H9 (cell line): Measurements from ENCODE around the gene HCN4. TPM values are rescaled to one million over a fixed set of nuclear protein-coding genes. Genes with fewer than 3 reads are reported as not detected.

Source experiments
- DNase-seq: peaks from one replicate; pipeline ENCODE4 v3.0.0-alpha.2; 2017
- H2AFZ ChIP-seq: one replicate; pipeline ENCODE4 v1.6.1; 2013; ENCODE audit warnings: mild to moderate bottlenecking, low read length, control low read depth, moderate library complexity
- H2AK5ac ChIP-seq: 2 replicates; pipeline ENCODE4 v1.6.1; 2013; ENCODE audit warnings: low read length, control low read depth, mixed read lengths; ENCODE audit not compliant: insufficient read length
- H2BK120ac ChIP-seq: one replicate; pipeline ENCODE4 v1.6.1; 2013; ENCODE audit warnings: low read depth, mild to moderate bottlenecking, low read length, control low read depth, inconsistent platforms; ENCODE audit not compliant: poor library complexity, severe bottlenecking
- H2BK12ac ChIP-seq: 2 replicates; pipeline ENCODE4 v1.6.1; 2013; ENCODE audit warnings: low read length, control low read depth, mixed read lengths, low read depth; ENCODE audit not compliant: insufficient read length
- H2BK15ac ChIP-seq: 2 replicates; pipeline ENCODE4 v1.6.1; 2013; ENCODE audit warnings: low read depth, low read length, control low read depth
- H2BK20ac ChIP-seq: one replicate; pipeline ENCODE4 v1.6.1; 2013; ENCODE audit warnings: low read depth, mild to moderate bottlenecking, low read length, control low read depth, inconsistent platforms; ENCODE audit not compliant: poor library complexity, severe bottlenecking
- H2BK5ac ChIP-seq: 2 replicates; pipeline ENCODE4 v1.6.1; 2013; ENCODE audit warnings: low read length, control low read depth, mixed read lengths; ENCODE audit not compliant: insufficient read length
- H3K14ac ChIP-seq: 2 replicates; pipeline ENCODE4 v1.6.1; 2013; ENCODE audit warnings: low read length, control low read depth; ENCODE audit not compliant: insufficient read depth
- H3K18ac ChIP-seq: 2 replicates; pipeline ENCODE4 v1.6.1; 2013; ENCODE audit warnings: low read depth, mild to moderate bottlenecking, mixed read lengths, low read length, control low read depth; ENCODE audit not compliant: insufficient read length
- H3K23ac ChIP-seq: 2 replicates; pipeline ENCODE4 v1.6.1; 2013; ENCODE audit warnings: low read length, control low read depth, mixed read lengths, low read depth; ENCODE audit not compliant: insufficient read length
- H3K23me2 ChIP-seq: 2 replicates; pipeline ENCODE4 v1.6.1; 2013; ENCODE audit warnings: low read depth, mild to moderate bottlenecking, mixed read lengths, low read length, control low read depth; ENCODE audit not compliant: insufficient read length, poor library complexity, severe bottlenecking
- H3K27ac ChIP-seq: 2 replicates; pipeline ENCODE4 v1.5.1; 2013; ENCODE audit warnings: low read length, control low read depth, mixed read lengths, low read depth; ENCODE audit not compliant: insufficient read length
- H3K27me3 ChIP-seq: 2 replicates; pipeline ENCODE4 v1.6.1; 2013; ENCODE audit warnings: low read length, control low read depth, inconsistent platforms; ENCODE audit not compliant: insufficient read depth
- H3K4ac ChIP-seq: 2 replicates; pipeline ENCODE4 v1.6.1; 2013; ENCODE audit warnings: low read depth, mild to moderate bottlenecking, control low read depth, inconsistent platforms, low read length, moderate library complexity
- H3K4me1 ChIP-seq: 2 replicates; pipeline ENCODE4 v1.6.1; 2013; ENCODE audit warnings: low read length, control low read depth, inconsistent platforms; ENCODE audit not compliant: insufficient read depth
- H3K4me2 ChIP-seq: 2 replicates; pipeline ENCODE4 v1.6.1; 2013; ENCODE audit warnings: low read length, control low read depth, mixed read lengths; ENCODE audit not compliant: insufficient read length, insufficient read depth
- H3K56ac ChIP-seq: 2 replicates; pipeline ENCODE4 v1.6.1; 2013; ENCODE audit warnings: low read depth, mild to moderate bottlenecking, mixed read lengths, low read length, control low read depth; ENCODE audit not compliant: insufficient read length
- H3K79me1 ChIP-seq: 2 replicates; pipeline ENCODE4 v1.6.1; 2013; ENCODE audit warnings: low read depth, mild to moderate bottlenecking, moderate library complexity, low read length, control low read depth, inconsistent platforms; ENCODE audit not compliant: insufficient read depth, poor library complexity, severe bottlenecking
- H3K79me2 ChIP-seq: 2 replicates; pipeline ENCODE4 v1.6.1; 2013; ENCODE audit warnings: low read length, control low read depth, inconsistent platforms; ENCODE audit not compliant: insufficient read depth
- H3K9ac ChIP-seq: 2 replicates; pipeline ENCODE4 v1.6.1; 2013; ENCODE audit warnings: low read length, control low read depth, mixed read lengths; ENCODE audit not compliant: insufficient read length; ENCODE audit errors: extremely low read depth
- H3K9me3 ChIP-seq: one replicate; pipeline ENCODE4 v1.6.1; 2013; ENCODE audit warnings: low read depth, low read length, inconsistent platforms; ENCODE audit not compliant: control insufficient read depth
- H3T11ph ChIP-seq: one replicate; pipeline ENCODE4 v1.6.1; 2013; ENCODE audit warnings: mild to moderate bottlenecking, low read length, control low read depth, inconsistent platforms
- H4K20me1 ChIP-seq: one replicate; pipeline ENCODE4 v1.6.1; 2013; ENCODE audit not compliant: control insufficient read depth, insufficient read length, insufficient read depth
- H4K5ac ChIP-seq: 2 replicates; pipeline ENCODE4 v1.6.1; 2013; ENCODE audit warnings: low read depth, mild to moderate bottlenecking, mixed read lengths, low read length, control low read depth; ENCODE audit not compliant: insufficient read length
- H4K8ac ChIP-seq: replicated peaks from 2 replicates; pipeline ENCODE4 v1.6.1; 2013; ENCODE audit warnings: low read length, control low read depth, mixed read lengths, low read depth; ENCODE audit not compliant: insufficient read length
- H4K91ac ChIP-seq: 2 replicates; pipeline ENCODE4 v1.6.1; 2013; ENCODE audit warnings: low read depth, mild to moderate bottlenecking, moderate library complexity, mixed read lengths, low read length, control low read depth; ENCODE audit not compliant: insufficient read length
- H3K27ac Mint-ChIP-seq, 3 experiments: 2 replicates in 2 of 3; 3 replicates in 1 of 3; pipeline ENCODE4 v1.8.0; 2020 to 2021; ENCODE audit warnings: mixed read lengths in 3 of 3, mild to moderate bottlenecking in 1 of 3, moderate library complexity in 1 of 3
- H3K27me3 Mint-ChIP-seq: 2 replicates; pipeline ENCODE4 v1.8.0; 2021; ENCODE audit warnings: low read depth, mild to moderate bottlenecking, moderate library complexity, mixed read lengths
- H3K36me3 Mint-ChIP-seq, 3 experiments: 2 replicates in 2 of 3; 3 replicates in 1 of 3; pipeline ENCODE4 v1.8.0; 2020 to 2021; ENCODE audit warnings: low read depth in 3 of 3, mixed read lengths in 3 of 3; ENCODE audit not compliant: insufficient read depth in 1 of 3
- H3K4me1 Mint-ChIP-seq, 2 experiments: 2 replicates each; pipeline ENCODE4 v1.8.0; 2020; ENCODE audit warnings: mixed read lengths in 2 of 2
- H3K4me3 Mint-ChIP-seq, 2 experiments: 2 replicates in 1 of 2; 3 replicates in 1 of 2; pipeline ENCODE4 v1.8.0; 2020 to 2021; ENCODE audit warnings: mild to moderate bottlenecking in 2 of 2, mixed read lengths in 2 of 2, moderate library complexity in 1 of 2
- H3K9me3 Mint-ChIP-seq, 2 experiments: 2 replicates in 1 of 2; 3 replicates in 1 of 2; pipeline ENCODE4 v1.8.0; 2020; ENCODE audit warnings: mild to moderate bottlenecking in 2 of 2, mixed read lengths in 2 of 2, moderate library complexity in 1 of 2
- CTCF ChIP-seq: fragments of 200-600 bp; sonication (generic); conservative IDR thresholded peaks from 3 replicates; pipeline ENCODE4 v1.8.0; 2021; ENCODE audit warnings: antibody characterized with exemption, mild to moderate bottlenecking
- WGBS: extraction: QIAGEN DNeasy Blood & Tissue Kit; methylation state at CpG from one replicate; pipeline ENCODE4 v1.1.7; 2013; ENCODE audit warnings: missing lambda C conversion rate, low lambda C conversion rate, mixed read lengths; ENCODE audit not compliant: insufficient read length; ENCODE audit errors: extremely low coverage; 5-methylcytosine and 5-hydroxymethylcytosine counted together
- total RNA-seq: library from RNA; stranded (reverse); gene quantifications from 2 replicates; pipeline ENCODE4 v1.2.1, GENCODE V29; 2021

The HCN4 gene
- total RNA-seq, 1 experiment from 2014 or later, result 10.5 TPM

- no peak overlapping the region for H2AK5ac ChIP-seq
- no peak overlapping the region for H4K91ac ChIP-seq
- no CpG with 5 or more reads among the region's 2 CpGs for WGBS
Observed at GRCh38 chr15:73371812-73372211, 3.1 kb upstream of the HCN4 start.

More at GRCh38 chr15:73371812-73372211, 3.1 kb upstream of the HCN4 start:
- peaks cover 2% of the 10 kb centered on the region; the same call in 1 of the 2 replicates for H3K4me1 ChIP-seq
- no peak overlapping the region for H2BK12ac ChIP-seq
- H3K56ac ChIP-seq, result no peak overlapping the region
- no peak for DNase-seq
- no peaks in the 10 kb centered on the region for H3K9me3 ChIP-seq
- H4K8ac ChIP-seq, result no peak overlapping the region
- Mint-ChIP-seq H3K27ac (no peak overlapping the region), H3K36me3 (peaks cover 0 to 2% (median 0%) of the 10 kb centered on the region in 3 experiments; a peak in 2 of 7 replicates), H3K4me3 (peak overlapping the region in 1 of 2 experiments; percentile 36; a peak in 2 of 5 replicates), H3K9me3 (peaks cover 0 to 3% of the 10 kb centered on the region in 2 experiments; a peak in 1 of 5 replicates), H3K27me3 (peaks cover 67% of the 10 kb centered on the region), H3K4me1 (peaks cover 50 to 59% of the 10 kb centered on the region in 2 experiments)
- no peak overlapping the region for H3T11ph ChIP-seq
- H3K27me3 ChIP-seq, result no peaks in the 10 kb centered on the region; the same call in 1 of the 2 replicates
- no peak overlapping the region for H2BK15ac ChIP-seq
- no peak overlapping the region for H3K4ac ChIP-seq
- TF ChIP-seq CTCF, result no peak
- H2BK120ac ChIP-seq, result no peak overlapping the region
- no peak overlapping the region for H3K23ac ChIP-seq
- no peak overlapping the region for H3K18ac ChIP-seq
- no peaks in the 10 kb centered on the region for H3K79me2 ChIP-seq
- H3K4me2 ChIP-seq, result no peak overlapping the region
- no peaks in the 10 kb centered on the region for H3K79me1 ChIP-seq
- no peak overlapping the region for H4K5ac ChIP-seq
- no peak overlapping the region for H2AFZ ChIP-seq
- no peak overlapping the region for H2BK5ac ChIP-seq
- H4K20me1 ChIP-seq, result no peaks in the 10 kb centered on the region
- no peak overlapping the region for H3K14ac ChIP-seq
- no peak overlapping the region for H3K9ac ChIP-seq
- H2BK20ac ChIP-seq, result no peak overlapping the region
- peaks cover 17% of the 10 kb centered on the region for H3K23me2 ChIP-seq
- H3K27ac ChIP-seq, result no peak overlapping the region
